SK-N-SH treated with all-trans-retinoic acid at 6 μM for 48 hours (cell line): ENCODE measurements around the gene CDH1.

Experiments used
- ATAC-seq: fragments of 200-7000 bp; cut with Tn5 transposase; 3 replicates; pipeline ENCODE4 v1.9.1; 2020; ENCODE audit warnings: mild to moderate bottlenecking, moderate library complexity
- ARNTL ChIP-seq: fragments of 450-650 bp; formaldehyde crosslinking; IDR thresholded peaks from 2 replicates; pipeline ENCODE4 v1.5.0; 2020; ENCODE audit warnings: low read depth, mild to moderate bottlenecking, moderate library complexity, borderline replicate concordance
- BACH2 ChIP-seq: fragments of 250-450 bp; sonication (Bioruptor Pico); IDR thresholded peaks from 2 replicates; pipeline ENCODE4 v1.9.0; 2021; ENCODE audit warnings: mild to moderate bottlenecking, borderline replicate concordance
- CSDC2 ChIP-seq: fragments of 250-450 bp; sonication (Bioruptor Pico); IDR thresholded peaks from 2 replicates; pipeline ENCODE4 v1.5.0; 2020; ENCODE audit warnings: mild to moderate bottlenecking, moderate library complexity
- ESRRG ChIP-seq: fragments of 250-450 bp; sonication (Bioruptor Pico); IDR thresholded peaks from 2 replicates; pipeline ENCODE4 v1.6.1; 2021; ENCODE audit warnings: mild to moderate bottlenecking
- GLIS3 ChIP-seq: fragments of 250-450 bp; sonication (Bioruptor Pico); IDR thresholded peaks from 2 replicates; pipeline ENCODE4 v1.5.0; 2020; ENCODE audit warnings: mild to moderate bottlenecking, moderate library complexity
- RARB ChIP-seq: fragments of 250-450 bp; sonication (Bioruptor Pico); IDR thresholded peaks from 2 replicates; pipeline ENCODE4 v1.8.0; 2021; ENCODE audit warnings: mild to moderate bottlenecking, moderate library complexity
- SNAI2 ChIP-seq: fragments of 250-450 bp; sonication (Bioruptor Pico); IDR thresholded peaks from 2 replicates; pipeline ENCODE4 v1.5.0; 2020; ENCODE audit warnings: mild to moderate bottlenecking, moderate library complexity
- TCF4 ChIP-seq: fragments of 250-450 bp; sonication (Bioruptor Pico); IDR thresholded peaks from 2 replicates; pipeline ENCODE4 v1.8.0; 2021; ENCODE audit warnings: mild to moderate bottlenecking, moderate library complexity, borderline replicate concordance
- TOX ChIP-seq: fragments of 250-450 bp; sonication (Bioruptor Pico); IDR thresholded peaks from 2 replicates; pipeline ENCODE4 v1.8.0; 2021; ENCODE audit warnings: mild to moderate bottlenecking, moderate library complexity, borderline replicate concordance
- ZC3H10 ChIP-seq: fragments of 250-450 bp; sonication (Bioruptor Pico); IDR thresholded peaks from 2 replicates; pipeline ENCODE4 v1.5.1; 2021; ENCODE audit warnings: mild to moderate bottlenecking, moderate library complexity
- ZFP3 ChIP-seq: fragments of 250-450 bp; sonication (Bioruptor Pico); IDR thresholded peaks from 2 replicates; pipeline ENCODE4 v1.5.0; 2020; ENCODE audit warnings: mild to moderate bottlenecking, moderate library complexity
- ZFP30 ChIP-seq: fragments of 450-650 bp; formaldehyde crosslinking; IDR thresholded peaks from 2 replicates; pipeline ENCODE4 v1.5.0; 2022; ENCODE audit warnings: mild to moderate bottlenecking, moderate library complexity
- ZNF565 ChIP-seq: fragments of 450-650 bp; formaldehyde crosslinking; conservative IDR thresholded peaks from 2 replicates; pipeline ENCODE4 v1.5.0; 2020; ENCODE audit warnings: low read depth, mild to moderate bottlenecking, moderate library complexity
- ZNF70 ChIP-seq: fragments of 450-650 bp; formaldehyde crosslinking; IDR thresholded peaks from 2 replicates; pipeline ENCODE4 v1.5.0; 2020; ENCODE audit warnings: mild to moderate bottlenecking, moderate library complexity
- ZNF8 ChIP-seq: fragments of 450-650 bp; formaldehyde crosslinking; IDR thresholded peaks from 2 replicates; pipeline ENCODE4 v1.5.0; 2020; ENCODE audit warnings: mild to moderate bottlenecking, moderate library complexity
- TF ChIP-seq, protein P1 (sequence below): fragments of 250-450 bp; sonication (Bioruptor Pico); IDR thresholded peaks from 2 replicates; pipeline ENCODE4 v1.5.1; 2020; ENCODE audit warnings: low read depth, mild to moderate bottlenecking, moderate library complexity
- TF ChIP-seq, protein P2 (sequence below): fragments of 250-450 bp; sonication (Bioruptor Pico); IDR thresholded peaks from 2 replicates; pipeline ENCODE4 v1.8.0; 2021; ENCODE audit warnings: low read depth, mild to moderate bottlenecking, moderate library complexity, borderline replicate concordance
- TF ChIP-seq, protein P3 (sequence below): fragments of 250-450 bp; sonication (Bioruptor Pico); IDR thresholded peaks from 2 replicates; pipeline ENCODE4 v1.8.0; 2020; ENCODE audit warnings: mild to moderate bottlenecking, moderate library complexity, borderline replicate concordance
- TF ChIP-seq, protein P4 (sequence below): fragments of 250-450 bp; sonication (Bioruptor Pico); IDR thresholded peaks from 2 replicates; pipeline ENCODE4 v1.5.1; 2021; ENCODE audit warnings: mild to moderate bottlenecking, moderate library complexity

CDH1 gene

GRCh38 chr16:68737046-68737729 is at the start of gene CDH1:
Gene CDH1, plus strand, starts transcription at chr16:68737292. Its CDS starts 124 bp downstream, at chr16:68737416.
- ATAC-seq: no peak; the same call in 2 of the 3 replicates
- TF ChIP-seq, protein P1, sequence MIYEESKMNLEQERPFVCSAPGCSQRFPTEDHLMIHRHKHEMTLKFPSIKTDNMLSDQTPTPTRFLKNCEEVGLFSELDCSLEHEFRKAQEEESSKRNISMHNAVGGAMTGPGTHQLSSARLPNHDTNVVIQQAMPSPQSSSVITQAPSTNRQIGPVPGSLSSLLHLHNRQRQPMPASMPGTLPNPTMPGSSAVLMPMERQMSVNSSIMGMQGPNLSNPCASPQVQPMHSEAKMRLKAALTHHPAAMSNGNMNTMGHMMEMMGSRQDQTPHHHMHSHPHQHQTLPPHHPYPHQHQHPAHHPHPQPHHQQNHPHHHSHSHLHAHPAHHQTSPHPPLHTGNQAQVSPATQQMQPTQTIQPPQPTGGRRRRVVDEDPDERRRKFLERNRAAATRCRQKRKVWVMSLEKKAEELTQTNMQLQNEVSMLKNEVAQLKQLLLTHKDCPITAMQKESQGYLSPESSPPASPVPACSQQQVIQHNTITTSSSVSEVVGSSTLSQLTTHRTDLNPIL (CRISPR knock-in tag): no peak
- TF ChIP-seq, protein P2, sequence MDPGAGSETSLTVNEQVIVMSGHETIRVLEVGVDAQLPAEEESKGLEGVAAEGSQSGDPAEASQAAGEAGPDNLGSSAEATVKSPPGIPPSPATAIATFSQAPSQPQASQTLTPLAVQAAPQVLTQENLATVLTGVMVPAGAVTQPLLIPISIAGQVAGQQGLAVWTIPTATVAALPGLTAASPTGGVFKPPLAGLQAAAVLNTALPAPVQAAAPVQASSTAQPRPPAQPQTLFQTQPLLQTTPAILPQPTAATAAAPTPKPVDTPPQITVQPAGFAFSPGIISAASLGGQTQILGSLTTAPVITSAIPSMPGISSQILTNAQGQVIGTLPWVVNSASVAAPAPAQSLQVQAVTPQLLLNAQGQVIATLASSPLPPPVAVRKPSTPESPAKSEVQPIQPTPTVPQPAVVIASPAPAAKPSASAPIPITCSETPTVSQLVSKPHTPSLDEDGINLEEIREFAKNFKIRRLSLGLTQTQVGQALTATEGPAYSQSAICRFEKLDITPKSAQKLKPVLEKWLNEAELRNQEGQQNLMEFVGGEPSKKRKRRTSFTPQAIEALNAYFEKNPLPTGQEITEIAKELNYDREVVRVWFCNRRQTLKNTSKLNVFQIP: no peak
- no peak for TF ChIP-seq ARNTL (CRISPR knock-in tag)
- TF ChIP-seq, protein P3, sequence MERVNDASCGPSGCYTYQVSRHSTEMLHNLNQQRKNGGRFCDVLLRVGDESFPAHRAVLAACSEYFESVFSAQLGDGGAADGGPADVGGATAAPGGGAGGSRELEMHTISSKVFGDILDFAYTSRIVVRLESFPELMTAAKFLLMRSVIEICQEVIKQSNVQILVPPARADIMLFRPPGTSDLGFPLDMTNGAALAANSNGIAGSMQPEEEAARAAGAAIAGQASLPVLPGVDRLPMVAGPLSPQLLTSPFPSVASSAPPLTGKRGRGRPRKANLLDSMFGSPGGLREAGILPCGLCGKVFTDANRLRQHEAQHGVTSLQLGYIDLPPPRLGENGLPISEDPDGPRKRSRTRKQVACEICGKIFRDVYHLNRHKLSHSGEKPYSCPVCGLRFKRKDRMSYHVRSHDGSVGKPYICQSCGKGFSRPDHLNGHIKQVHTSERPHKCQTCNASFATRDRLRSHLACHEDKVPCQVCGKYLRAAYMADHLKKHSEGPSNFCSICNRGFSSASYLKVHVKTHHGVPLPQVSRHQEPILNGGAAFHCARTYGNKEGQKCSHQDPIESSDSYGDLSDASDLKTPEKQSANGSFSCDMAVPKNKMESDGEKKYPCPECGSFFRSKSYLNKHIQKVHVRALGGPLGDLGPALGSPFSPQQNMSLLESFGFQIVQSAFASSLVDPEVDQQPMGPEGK (CRISPR knock-in tag): no peak
- TF ChIP-seq, protein P4, sequence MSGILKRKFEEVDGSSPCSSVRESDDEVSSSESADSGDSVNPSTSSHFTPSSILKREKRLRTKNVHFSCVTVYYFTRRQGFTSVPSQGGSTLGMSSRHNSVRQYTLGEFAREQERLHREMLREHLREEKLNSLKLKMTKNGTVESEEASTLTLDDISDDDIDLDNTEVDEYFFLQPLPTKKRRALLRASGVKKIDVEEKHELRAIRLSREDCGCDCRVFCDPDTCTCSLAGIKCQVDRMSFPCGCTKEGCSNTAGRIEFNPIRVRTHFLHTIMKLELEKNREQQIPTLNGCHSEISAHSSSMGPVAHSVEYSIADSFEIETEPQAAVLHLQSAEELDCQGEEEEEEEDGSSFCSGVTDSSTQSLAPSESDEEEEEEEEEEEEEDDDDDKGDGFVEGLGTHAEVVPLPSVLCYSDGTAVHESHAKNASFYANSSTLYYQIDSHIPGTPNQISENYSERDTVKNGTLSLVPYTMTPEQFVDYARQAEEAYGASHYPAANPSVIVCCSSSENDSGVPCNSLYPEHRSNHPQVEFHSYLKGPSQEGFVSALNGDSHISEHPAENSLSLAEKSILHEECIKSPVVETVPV: no peak

DNA sequence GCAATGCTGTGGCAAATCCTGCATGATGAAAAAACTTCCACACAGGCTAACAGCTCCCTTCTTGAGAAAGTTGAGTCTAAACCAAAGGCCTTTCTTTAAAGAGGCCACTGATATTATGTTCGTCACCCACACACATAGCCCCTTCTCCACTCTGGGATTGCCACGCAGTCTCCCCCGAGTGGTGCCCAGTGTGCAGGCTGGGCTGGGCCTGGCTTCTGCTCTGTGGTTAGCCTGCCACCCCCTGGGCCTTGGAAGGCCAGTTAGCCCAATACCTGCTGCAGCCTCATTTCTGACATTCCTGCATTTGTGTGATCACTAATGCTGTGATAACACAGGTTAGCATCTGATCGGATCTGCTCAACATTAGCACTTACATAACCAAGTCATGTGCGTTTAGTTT is 47.2 kb upstream of the CDH1 start:
- no peak for ATAC-seq
- TF ChIP-seq ZNF70 (CRISPR knock-in tag): no peak

DNA sequence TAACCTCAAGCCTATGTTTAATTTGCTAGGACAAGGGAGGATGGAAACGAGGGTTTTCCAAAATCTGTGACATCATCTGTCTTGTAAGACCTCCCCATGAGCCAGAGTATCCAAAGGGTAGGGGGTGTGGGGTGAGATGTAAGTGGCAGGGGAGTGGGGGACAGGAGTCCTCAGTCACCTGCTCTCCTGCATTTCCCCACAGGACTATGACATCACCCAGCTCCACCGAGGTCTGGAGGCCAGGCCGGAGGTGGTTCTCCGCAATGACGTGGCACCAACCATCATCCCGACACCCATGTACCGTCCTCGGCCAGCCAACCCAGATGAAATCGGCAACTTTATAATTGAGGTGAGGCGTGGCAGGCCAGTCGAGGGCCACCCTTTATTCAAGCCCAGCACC is 41.5 kb upstream of the CDH1 start:
- TF ChIP-seq ARNTL (CRISPR knock-in tag) (no peak), GLIS3 (CRISPR knock-in tag) (no peak), TOX (CRISPR knock-in tag) (no peak), ZNF565 (CRISPR knock-in tag) (no peak), ZFP3 (CRISPR knock-in tag) (no peak), ZNF8 (CRISPR knock-in tag) (no peak), ZFP30 (CRISPR knock-in tag) (no peak), CSDC2 (CRISPR knock-in tag) (no peak)
- TF ChIP-seq, protein P2: no peak
- TF ChIP-seq, protein P3 (CRISPR knock-in tag): no peak
- ATAC-seq: no peak

- TF ChIP-seq BACH2 (CRISPR knock-in tag) (no peak), SNAI2 (CRISPR knock-in tag) (no peak), ZC3H10 (no peak), TOX (CRISPR knock-in tag) (no peak), RARB (CRISPR knock-in tag) (no peak), GLIS3 (CRISPR knock-in tag) (no peak), ESRRG (CRISPR knock-in tag) (no peak), TCF4 (no peak)
- TF ChIP-seq, protein P2: no peak
- TF ChIP-seq, protein P3 (CRISPR knock-in tag): no peak
- ATAC-seq: no peak
Observed at GRCh38 chr16:68696514-68696913, 40.6 kb upstream of the CDH1 start.
